DND-41 (cell line): Measurements from ENCODE around the gene RNF5.
"Not testable (repeated sequence)": the region's sequence is repeated elsewhere in the genome, so short reads cannot be mapped to it uniquely, and the experiment has no call there.

Experiments
- ATAC-seq: fragments of 200-7000 bp; cut with Tn5 transposase; 3 replicates; pipeline ENCODE4 v1.9.1; 2021; ENCODE audit warnings: low read depth; ENCODE audit not compliant: insufficient read depth
- DNase-seq: peaks from one replicate; pipeline ENCODE4 v3.0.0-alpha.2; 2020
- H2AFZ ChIP-seq: 2 replicates; pipeline ENCODE4 v1.6.0; 2012; ENCODE audit warnings: low read depth, low read length
- H3K27ac ChIP-seq: 2 replicates; pipeline ENCODE4 v1.5.1; 2012; ENCODE audit warnings: low read length, inconsistent platforms
- H3K27me3 ChIP-seq: fragments of 200-600 bp; sonication (generic); 2 replicates; pipeline ENCODE4 v1.6.0; 2012; ENCODE audit warnings: low read length, mild to moderate bottlenecking, inconsistent platforms; ENCODE audit not compliant: insufficient read depth, poor library complexity
- H3K36me3 ChIP-seq: 2 replicates; pipeline ENCODE4 v1.5.1; 2012; ENCODE audit warnings: low read length, inconsistent platforms; ENCODE audit not compliant: insufficient read depth
- H3K4me1 ChIP-seq: 2 replicates; pipeline ENCODE4 v1.5.1; 2012; ENCODE audit warnings: mild to moderate bottlenecking, low read length; ENCODE audit not compliant: insufficient read depth
- H3K4me2 ChIP-seq: 2 replicates; pipeline ENCODE4 v1.6.0; 2012; ENCODE audit warnings: mild to moderate bottlenecking, moderate library complexity, low read length, inconsistent platforms; ENCODE audit not compliant: insufficient read depth
- H3K4me3 ChIP-seq, 2 experiments: fragments of 200-600 bp in 1 of 2; shearing (Covaris generic) in 1 of 2; 2 replicates each; pipeline ENCODE4 v1.5.1; 2012 to 2016; ENCODE audit warnings: inconsistent platforms in 2 of 2, low read length in 2 of 2, mild to moderate bottlenecking in 2 of 2, low read depth in 1 of 2, moderate library complexity in 1 of 2
- H3K79me2 ChIP-seq: 2 replicates; pipeline ENCODE4 v1.6.0; 2012; ENCODE audit warnings: low read length, inconsistent platforms; ENCODE audit not compliant: insufficient read depth
- H3K9ac ChIP-seq: 2 replicates; pipeline ENCODE4 v1.6.0; 2012; ENCODE audit warnings: low read depth, mild to moderate bottlenecking, inconsistent platforms, low read length, moderate library complexity
- H3K9me3 ChIP-seq: 2 replicates; pipeline ENCODE4 v1.5.1; 2012; ENCODE audit warnings: low read length, moderate library complexity, mild to moderate bottlenecking, inconsistent platforms; ENCODE audit not compliant: insufficient read depth, severe bottlenecking
- H4K20me1 ChIP-seq: 2 replicates; pipeline ENCODE4 v1.6.0; 2012; ENCODE audit warnings: low read length; ENCODE audit not compliant: insufficient read depth
- EZH2 ChIP-seq: IDR thresholded peaks from 3 replicates; pipeline ENCODE4 v1.6.1; 2012; ENCODE audit warnings: borderline replicate concordance, low read depth, mild to moderate bottlenecking, moderate library complexity, low read length, inconsistent platforms; ENCODE audit not compliant: severe bottlenecking
- TF ChIP-seq, protein P1 (sequence below): IDR thresholded peaks from 2 replicates; pipeline ENCODE4 v1.5.1; 2012; ENCODE audit warnings: borderline replicate concordance, low read length, moderate library complexity, mild to moderate bottlenecking; ENCODE audit not compliant: poor library complexity, severe bottlenecking; ENCODE audit errors: extremely low read depth

The RNF5 gene

DNA sequence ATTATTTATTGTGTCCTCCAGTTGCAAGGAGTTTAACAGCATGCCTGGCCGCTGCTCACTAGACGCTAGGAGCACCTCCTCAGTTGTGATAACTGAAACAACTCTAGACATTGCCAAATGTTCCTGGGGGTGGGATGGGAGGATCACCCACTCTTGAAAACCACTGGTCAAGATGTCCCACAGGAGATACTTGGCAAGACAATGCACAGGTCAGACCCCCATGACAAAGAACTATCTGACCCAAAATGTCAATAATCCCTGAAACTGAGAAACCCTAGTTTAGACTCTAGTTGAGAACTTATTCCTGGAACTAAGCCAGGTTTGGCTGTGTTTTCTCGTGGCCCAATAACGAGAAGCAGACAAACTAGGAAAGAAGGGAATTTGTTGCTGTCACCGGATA is 38.6 kb upstream of the RNF5 start:
- Histone ChIP-seq H3K27ac (no peak overlapping the region), H3K27me3 (no peaks in the 10 kb centered on the region), H3K9ac (no peak overlapping the region), H3K4me3 (no peak overlapping the region), H3K9me3 (no peaks in the 10 kb centered on the region), H3K4me1 (no peaks in the 10 kb centered on the region), H3K4me2 (no peak overlapping the region), H2AFZ (no peak overlapping the region), H3K79me2 (no peaks in the 10 kb centered on the region), H3K36me3 (no peaks in the 10 kb centered on the region), H4K20me1 (no peaks in the 10 kb centered on the region)
- TF ChIP-seq, protein P1, sequence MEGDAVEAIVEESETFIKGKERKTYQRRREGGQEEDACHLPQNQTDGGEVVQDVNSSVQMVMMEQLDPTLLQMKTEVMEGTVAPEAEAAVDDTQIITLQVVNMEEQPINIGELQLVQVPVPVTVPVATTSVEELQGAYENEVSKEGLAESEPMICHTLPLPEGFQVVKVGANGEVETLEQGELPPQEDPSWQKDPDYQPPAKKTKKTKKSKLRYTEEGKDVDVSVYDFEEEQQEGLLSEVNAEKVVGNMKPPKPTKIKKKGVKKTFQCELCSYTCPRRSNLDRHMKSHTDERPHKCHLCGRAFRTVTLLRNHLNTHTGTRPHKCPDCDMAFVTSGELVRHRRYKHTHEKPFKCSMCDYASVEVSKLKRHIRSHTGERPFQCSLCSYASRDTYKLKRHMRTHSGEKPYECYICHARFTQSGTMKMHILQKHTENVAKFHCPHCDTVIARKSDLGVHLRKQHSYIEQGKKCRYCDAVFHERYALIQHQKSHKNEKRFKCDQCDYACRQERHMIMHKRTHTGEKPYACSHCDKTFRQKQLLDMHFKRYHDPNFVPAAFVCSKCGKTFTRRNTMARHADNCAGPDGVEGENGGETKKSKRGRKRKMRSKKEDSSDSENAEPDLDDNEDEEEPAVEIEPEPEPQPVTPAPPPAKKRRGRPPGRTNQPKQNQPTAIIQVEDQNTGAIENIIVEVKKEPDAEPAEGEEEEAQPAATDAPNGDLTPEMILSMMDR: no peak
- TF ChIP-seq EZH2: no peak
- DNase-seq (no peak), ATAC-seq (no peak)

DNA sequence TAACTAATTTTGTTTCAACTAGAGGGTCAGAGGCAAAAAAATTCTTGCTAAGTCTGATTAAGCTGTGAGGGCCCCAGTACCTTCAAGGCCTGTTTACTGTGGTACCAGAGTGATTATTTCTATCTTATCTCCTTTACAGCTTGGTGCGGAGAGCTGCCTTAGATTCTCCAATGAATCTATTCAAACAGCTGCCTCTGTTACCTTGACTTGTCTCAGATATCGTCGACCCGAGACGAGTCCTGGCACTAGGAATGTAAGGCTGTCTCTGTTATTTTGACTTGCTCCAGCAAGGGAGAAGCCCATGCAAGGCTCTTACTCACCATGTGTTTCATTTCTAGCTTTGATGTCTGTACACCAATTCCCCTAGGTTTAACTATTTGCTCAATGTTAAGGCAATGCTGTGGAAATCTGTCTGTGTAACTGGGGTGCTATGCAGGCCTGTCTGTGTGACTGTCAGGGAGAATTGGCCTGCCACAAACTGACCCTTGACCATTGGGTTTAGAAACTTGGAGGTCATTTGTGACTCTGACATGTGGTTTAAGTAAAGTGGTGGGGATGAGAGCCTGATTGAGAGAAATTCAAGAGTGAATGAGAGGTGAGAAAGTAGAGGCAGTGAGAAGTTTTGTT is 37.7 kb upstream of the RNF5 start:
- H3K27ac ChIP-seq: no peak overlapping the region
- peaks cover 1% of the 10 kb centered on the region for H3K27me3 ChIP-seq
- H3K4me2 ChIP-seq: no peak overlapping the region
- H3K4me3 ChIP-seq: no peak overlapping the region
- no peak for DNase-seq
- H3K36me3 ChIP-seq: no peaks in the 10 kb centered on the region
- H2AFZ ChIP-seq: no peak overlapping the region
- H3K9me3 ChIP-seq: no peaks in the 10 kb centered on the region
- TF ChIP-seq, protein P1: no peak
- no peak for TF ChIP-seq EZH2
- no peak overlapping the region for H3K9ac ChIP-seq
- no peaks in the 10 kb centered on the region for H3K79me2 ChIP-seq
- H3K4me1 ChIP-seq: no peaks in the 10 kb centered on the region
- H4K20me1 ChIP-seq: no peaks in the 10 kb centered on the region
- ATAC-seq: no peak

DNA sequence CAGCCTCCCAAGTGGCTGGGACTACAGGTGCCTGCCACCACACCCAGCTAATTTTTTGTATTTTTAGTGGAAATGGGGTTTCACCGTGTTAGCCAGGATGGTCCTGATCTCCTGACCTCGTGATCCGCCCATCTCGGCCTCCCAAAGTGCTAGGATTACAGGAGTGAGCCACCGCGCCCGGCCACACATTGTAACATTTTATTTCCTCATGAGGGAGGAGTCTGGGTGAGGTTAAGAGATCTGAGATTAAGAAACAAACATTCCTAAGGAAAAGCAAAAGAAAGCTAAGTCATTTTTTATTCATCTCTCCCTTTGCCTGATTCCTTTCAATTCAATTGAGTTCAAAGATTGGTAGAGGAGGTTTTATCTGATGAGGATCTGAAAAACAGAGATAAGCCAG is 34.0 kb upstream of the RNF5 start:
- not testable (repeated sequence) for H3K4me1 ChIP-seq, H3K9me3 ChIP-seq, H3K4me2 ChIP-seq, H3K79me2 ChIP-seq, H3K27ac ChIP-seq, H3K4me3 ChIP-seq, H2AFZ ChIP-seq, DNase-seq, H3K36me3 ChIP-seq, H4K20me1 ChIP-seq, H3K9ac ChIP-seq, ATAC-seq
- peaks cover 15% of the 10 kb centered on the region for H3K27me3 ChIP-seq

DNA sequence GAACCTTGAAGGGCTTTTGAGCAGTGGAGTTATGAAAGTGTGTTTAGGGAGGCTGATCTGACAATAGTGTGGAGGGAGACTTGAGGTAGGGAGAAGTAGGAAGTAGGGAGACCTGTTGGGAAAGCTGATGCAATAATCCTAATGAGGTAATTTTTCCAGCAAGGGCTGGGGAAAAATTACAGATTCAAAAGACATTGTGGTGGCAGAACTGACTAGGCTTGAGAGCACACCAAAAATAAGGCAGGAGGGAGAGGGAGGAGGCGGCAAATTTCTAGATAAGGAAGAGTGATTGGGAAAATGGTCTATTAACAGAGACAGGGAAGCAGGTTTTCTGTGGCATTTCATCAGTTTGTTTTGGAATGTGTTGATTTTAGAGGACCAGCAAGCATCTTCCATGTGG is 31.9 kb upstream of the RNF5 start:
- ATAC-seq: no peak
- H3K79me2 ChIP-seq: no peaks in the 10 kb centered on the region
- peaks cover 15% of the 10 kb centered on the region for H3K27me3 ChIP-seq
- no peak overlapping the region for H2AFZ ChIP-seq
- no peak overlapping the region for H3K27ac ChIP-seq
- no peak overlapping the region for H3K9ac ChIP-seq
- no peaks in the 10 kb centered on the region for H3K9me3 ChIP-seq
- H3K36me3 ChIP-seq: no peaks in the 10 kb centered on the region
- H3K4me2 ChIP-seq: no peak overlapping the region
- H4K20me1 ChIP-seq: no peaks in the 10 kb centered on the region
- no peak for DNase-seq
- no peaks in the 10 kb centered on the region for H3K4me1 ChIP-seq
- H3K4me3 ChIP-seq: no peak overlapping the region
- no peak for TF ChIP-seq EZH2
- TF ChIP-seq, protein P1: no peak
